Measurements from ENCODE around the gene MALAT1.
"Not testable (repeated sequence)": the region's sequence is repeated elsewhere in the genome, so short reads cannot be mapped to it uniquely, and the experiment has no call there.

Gene MALAT1

GRCh38 chr11:65522718-65523630, 24.1 kb downstream of the MALAT1 start:
- DNase-seq: not testable (repeated sequence)

DNA sequence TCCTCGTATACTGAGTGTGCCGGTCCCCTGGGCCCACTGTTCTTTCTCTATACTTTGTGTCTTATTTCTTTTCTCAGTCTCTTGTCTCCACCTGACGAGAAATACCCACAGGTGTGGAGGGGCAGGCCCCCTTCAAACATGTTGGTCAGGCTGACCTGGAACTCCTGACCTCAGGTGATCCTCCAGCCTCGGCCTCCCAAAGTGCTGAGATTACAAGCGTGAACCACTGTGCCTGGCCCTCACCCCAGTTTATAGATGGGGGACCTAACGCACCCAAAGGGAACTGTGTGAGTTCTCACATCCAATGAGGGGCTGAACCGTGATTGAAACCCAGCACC, 24.8 kb downstream of the MALAT1 start:
- not testable (repeated sequence) for DNase-seq

- DNase-seq: no peak
Measured at GRCh38 chr11:65524014-65524740, 25.3 kb downstream of the MALAT1 start.

DNA sequence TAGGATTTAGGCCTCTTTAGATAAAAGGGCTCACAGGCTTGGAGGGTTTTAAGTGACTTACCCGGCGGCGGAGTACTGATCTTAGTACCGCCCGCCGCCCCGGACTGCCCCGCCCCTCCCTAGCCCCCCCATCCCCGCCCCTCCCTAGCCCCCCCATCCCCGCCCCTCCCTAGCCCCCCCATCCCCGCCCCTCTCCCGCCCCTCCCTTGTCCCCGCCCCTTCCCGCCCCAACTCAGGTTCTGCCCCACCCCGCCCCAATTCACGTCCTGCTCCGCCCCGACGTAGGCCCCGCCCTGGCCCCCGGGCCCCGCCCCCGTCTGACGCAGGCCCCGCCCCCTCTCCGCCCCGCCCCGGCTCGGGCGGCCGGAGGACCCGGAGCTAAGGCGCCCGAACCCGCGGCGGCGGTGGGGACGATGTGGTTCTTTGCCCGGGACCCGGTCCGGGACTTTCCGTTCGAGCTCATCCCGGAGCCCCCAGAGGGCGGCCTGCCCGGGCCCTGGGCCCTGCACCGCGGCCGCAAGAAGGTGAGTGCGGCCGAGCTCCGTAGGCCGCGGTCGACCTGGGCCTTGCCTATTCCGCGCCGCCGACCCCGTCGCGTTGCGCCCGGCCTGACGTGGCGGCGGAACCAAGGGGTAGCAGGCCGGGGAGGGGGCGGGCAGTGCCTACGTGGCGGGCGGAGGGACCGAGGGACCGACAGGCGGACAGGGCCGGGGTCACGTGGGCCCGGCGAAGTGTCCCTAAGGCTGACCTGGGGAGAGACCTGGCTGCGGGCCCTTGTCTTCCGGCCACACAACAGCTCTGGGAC, 26.1 kb downstream of the MALAT1 start, which contains the start of gene SCYL1:
Gene SCYL1, plus strand, starts transcription at position 343 of the 805 bp plus-strand sequence. Its CDS starts 71 bp downstream, at position 414.
- peak; percentile 79 for DNase-seq

GRCh38 chr11:65525546-65526480, 27.0 kb downstream of the MALAT1 start:
- peak; percentile 7 for DNase-seq

DNA sequence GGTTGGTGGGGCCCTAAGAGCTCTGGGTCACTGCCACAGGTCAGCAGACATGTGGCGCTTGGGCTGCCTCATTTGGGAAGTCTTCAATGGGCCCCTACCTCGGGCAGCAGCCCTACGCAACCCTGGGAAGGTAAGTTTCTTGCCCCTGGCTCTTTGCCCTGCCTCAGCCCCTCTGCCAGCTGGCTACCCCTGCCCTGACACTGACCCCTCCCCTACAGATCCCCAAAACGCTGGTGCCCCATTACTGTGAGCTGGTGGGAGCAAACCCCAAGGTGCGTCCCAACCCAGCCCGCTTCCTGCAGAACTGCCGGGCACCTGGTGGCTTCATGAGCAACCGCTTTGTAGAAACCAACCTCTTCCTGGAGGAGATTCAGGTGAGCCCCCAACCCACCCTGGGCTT, 27.9 kb downstream of the MALAT1 start:
- no peak for DNase-seq

DNA sequence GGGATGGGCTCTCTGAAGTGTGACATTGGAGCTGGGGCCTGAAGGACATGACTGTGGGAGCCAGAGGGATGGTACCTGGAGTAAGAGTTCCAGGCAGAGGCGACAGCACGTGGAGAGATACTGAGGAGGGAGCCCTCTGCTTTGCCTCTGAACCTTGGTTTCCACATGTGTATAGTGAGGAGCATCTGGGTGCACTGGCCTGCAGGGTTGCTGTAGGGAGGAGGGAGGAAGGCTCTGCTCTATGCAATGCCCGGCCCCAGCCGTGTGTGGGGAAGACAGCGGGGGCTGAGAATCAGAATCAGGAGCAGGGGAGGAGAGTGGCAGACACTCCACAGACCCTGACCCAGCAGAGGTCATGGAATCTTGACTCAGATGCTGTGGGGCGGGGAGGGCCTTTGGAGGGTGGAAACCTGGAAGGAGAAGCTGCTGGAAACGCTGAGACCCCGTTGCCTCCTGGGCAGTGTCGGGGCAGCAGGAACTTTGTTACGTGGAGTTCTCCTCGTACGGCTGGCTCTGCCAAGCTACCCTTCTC, 30.0 kb downstream of the MALAT1 start:
- DNase-seq: no peak

DNA sequence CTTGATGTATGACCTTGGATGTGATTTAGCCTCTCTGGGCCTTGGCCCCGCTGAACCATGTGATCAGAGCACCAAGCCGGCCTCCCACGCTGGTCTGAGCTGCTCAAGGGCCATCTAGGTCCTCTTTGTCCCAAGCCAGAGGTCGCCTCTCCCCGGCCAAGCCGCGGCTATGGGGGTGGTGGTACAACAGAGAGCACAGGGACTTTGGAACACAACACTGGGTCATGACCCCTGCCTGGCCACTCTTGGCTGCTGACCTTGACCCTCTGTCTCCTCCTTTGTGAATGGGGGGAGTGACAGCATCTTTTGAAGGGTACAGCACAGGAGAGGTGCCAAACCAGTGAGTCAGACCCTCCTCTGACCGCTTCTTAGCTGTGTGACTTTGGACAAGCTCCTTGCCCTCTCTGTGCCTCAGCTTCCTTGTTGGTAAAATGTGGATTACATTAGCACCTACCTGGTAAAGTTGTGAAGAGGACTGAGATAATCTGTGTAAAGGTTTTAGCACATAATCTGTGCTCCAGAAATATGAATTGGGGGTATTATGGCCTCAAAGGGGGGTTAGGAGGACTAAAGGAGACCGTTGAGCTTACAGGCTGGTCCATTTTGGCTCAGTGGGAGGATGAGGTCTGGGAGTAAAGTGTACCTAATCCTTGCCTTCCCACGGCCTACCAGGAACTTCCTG, 30.8 kb downstream of the MALAT1 start:
- no peak for DNase-seq

DNA sequence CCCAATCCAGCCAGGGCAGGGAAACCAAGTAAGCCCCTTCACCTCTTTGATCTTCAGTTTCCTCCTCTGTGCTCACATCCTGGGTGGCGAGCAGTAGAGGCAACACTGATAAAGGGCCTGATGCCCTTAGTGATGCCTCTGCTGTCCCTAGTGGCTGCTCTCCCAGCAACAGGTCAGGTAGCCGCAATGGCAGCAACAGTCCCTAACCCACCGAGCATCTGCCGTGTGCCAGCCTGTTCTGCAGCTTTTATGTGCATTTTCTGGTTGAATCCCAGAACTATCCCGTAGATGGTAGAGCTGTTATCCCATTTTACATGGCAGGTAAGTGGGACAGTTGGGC, 31.3 kb downstream of the MALAT1 start:
- no peak for DNase-seq

- DNase-seq: no peak
Measured at GRCh38 chr11:65532388-65533064, 33.7 kb downstream of the MALAT1 start.

GRCh38 chr11:65535102-65535501, 36.3 kb downstream of the MALAT1 start:
- DNase-seq: no peak

GRCh38 chr11:65536412-65537295, 37.8 kb downstream of the MALAT1 start:
- no peak for DNase-seq

GRCh38 chr11:65537296-65537597, 38.4 kb downstream of the MALAT1 start:
- DNase-seq: no peak

DNA sequence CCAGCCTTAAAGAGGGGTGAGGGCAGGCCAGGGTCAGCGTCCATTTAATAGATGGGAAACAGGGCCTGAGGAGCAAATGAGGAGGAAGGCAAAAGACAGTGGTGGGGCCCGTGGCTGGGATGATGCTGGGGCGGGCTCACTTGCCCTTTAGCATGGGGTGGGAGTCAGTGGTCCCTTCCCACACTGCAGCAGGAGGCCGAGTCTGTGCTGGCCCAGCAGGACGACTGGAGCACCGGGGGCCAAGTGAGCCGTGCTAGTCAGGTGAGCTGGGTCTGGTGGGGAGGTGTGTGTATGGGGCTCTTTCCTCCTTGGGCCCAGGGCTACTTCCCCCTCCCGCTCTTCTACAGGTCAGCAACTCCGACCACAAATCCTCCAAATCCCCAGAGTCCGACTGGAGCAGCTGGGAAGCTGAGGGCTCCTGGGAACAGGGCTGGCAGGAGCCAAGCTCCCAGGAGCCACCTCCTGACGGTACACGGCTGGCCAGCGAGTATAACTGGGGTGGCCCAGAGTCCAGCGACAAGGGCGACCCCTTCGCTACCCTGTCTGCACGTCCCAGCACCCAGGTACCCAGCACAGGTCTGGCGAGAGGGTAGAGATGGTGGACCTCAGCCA, 38.9 kb downstream of the MALAT1 start:
- DNase-seq: no peak

GRCh38 chr11:65538232-65538914, 39.5 kb downstream of the MALAT1 start:
- DNase-seq: no peak

DNA sequence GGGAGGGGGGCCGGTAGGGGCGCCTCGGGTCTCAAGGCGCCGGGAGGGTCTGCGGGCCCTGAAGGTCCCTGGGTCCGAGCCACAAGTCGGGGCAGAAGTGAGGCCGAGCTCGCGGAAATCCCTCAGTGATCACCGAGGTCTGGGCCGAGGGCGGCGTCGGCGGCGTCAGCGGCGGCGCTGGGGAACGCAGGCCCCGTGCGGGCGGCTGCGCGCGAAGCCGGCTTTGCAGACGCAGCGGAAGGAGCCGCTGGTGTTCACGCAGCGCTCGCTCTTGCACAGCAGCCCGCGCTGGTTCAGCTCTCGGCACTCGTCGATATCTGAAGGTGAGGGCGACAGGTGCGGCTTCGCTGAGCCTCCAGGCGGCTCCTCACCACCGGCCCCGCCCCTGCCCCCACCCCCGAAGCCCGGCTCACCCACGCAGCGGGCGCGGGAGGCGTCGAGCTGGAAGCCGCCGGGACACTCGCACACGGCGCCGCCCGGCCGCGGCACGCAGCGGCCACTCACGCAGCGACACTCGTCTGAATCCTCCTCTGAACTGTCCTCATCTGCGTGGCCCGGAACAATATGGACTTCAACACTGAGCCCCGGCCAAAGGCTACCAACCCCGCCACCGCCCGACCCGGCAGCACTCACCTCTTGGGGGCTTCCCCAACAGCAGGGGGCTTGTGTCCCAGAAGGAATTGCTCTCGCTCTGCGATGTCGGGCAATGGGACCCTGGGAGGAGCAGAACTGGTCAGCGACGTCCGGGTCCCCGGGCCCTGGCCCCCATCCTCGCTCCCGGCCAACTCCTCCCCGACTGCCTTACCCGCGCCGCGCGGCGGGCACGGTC, 40.3 kb downstream of the MALAT1 start:
- DNase-seq: no peak

DNA sequence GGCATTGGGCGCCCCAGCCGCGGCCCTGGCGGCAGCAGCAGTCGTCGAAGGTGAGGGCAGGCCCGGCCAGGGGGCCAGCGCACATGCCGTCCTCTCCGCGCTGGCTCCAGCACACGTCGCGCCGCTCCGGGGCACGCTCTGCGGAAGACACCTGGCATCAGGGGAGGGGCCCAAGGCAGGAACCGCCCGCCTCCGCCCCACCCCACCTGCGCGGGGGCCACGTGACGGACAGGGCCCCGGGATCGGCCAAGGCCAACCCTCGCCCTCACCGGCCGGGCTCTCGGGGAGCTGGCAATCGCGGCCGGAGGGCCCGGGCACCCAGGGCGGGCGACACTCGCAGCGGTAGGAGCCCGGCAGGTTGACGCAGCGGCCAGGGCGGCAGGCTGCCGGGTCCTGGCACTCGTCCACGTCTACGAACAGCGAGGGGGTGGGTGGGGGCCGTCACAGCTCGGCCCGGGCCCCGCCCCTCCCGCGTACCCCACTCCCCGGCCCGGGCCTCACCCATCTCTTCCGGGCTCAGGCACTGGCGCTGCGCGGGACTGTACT, 41.0 kb downstream of the MALAT1 start:
- DNase-seq: no peak
